Fibroblast of skin of back (primary cell): ENCODE measurements around the gene BRWD1.
"Not testable (repeated sequence)": the region's sequence is repeated elsewhere in the genome, so short reads cannot be mapped to it uniquely, and the experiment has no call there.

ENCODE experiments used
- DNase-seq: peaks from one replicate; pipeline ENCODE4 v3.0.0-alpha.2; 2013

The BRWD1 gene

GRCh38 chr21:39281853-39282252, 31.6 kb downstream of the BRWD1 start:
- DNase-seq, result no peak

- DNase-seq, result no peak
These were observed 32.2 kb downstream of the BRWD1 start for GRCh38 chr21:39281207-39281606.

GRCh38 chr21:39269620-39270019, 43.8 kb downstream of the BRWD1 start:
- no peak for DNase-seq

GRCh38 chr21:39265603-39266002, 47.8 kb downstream of the BRWD1 start:
- DNase-seq, result no peak

- peak; percentile 7 for DNase-seq
These were observed 50.1 kb downstream of the BRWD1 start for GRCh38 chr21:39263372-39263771.

GRCh38 chr21:39258207-39258606, 55.2 kb downstream of the BRWD1 start:
- DNase-seq, result no peak

- peak; percentile 22 for DNase-seq
These were observed 62.1 kb downstream of the BRWD1 start for GRCh38 chr21:39251326-39251725.

GRCh38 chr21:39238275-39238674, 75.2 kb downstream of the BRWD1 start:
- peak; percentile 7 for DNase-seq

GRCh38 chr21:39232861-39233291, 80.6 kb downstream of the BRWD1 start:
- DNase-seq, result no peak

GRCh38 chr21:39224930-39225329, 88.5 kb downstream of the BRWD1 start:
- DNase-seq, result no peak

GRCh38 chr21:39221997-39222486, 91.4 kb downstream of the BRWD1 start:
- no peak for DNase-seq

GRCh38 chr21:39221282-39221996, 92.0 kb downstream of the BRWD1 start:
- no peak for DNase-seq

- DNase-seq, result not testable (repeated sequence)
These were observed 92.6 kb downstream of the BRWD1 start for GRCh38 chr21:39220875-39221274.

GRCh38 chr21:39220150-39220549, 93.3 kb downstream of the BRWD1 start:
- no peak for DNase-seq

GRCh38 chr21:39218082-39218409, 95.4 kb downstream of the BRWD1 start:
- no peak for DNase-seq

GRCh38 chr21:39217356-39218081, 95.9 kb downstream of the BRWD1 start:
- DNase-seq, result no peak

- no peak for DNase-seq
These were observed 97.1 kb downstream of the BRWD1 start for GRCh38 chr21:39216290-39216689.

GRCh38 chr21:39215078-39215477, 98.4 kb downstream of the BRWD1 start:
- DNase-seq, result no peak

GRCh38 chr21:39209334-39209688, 104.1 kb downstream of the BRWD1 start:
- no peak for DNase-seq

- DNase-seq, result no peak
These were observed 104.7 kb downstream of the BRWD1 start for GRCh38 chr21:39208624-39209333.

GRCh38 chr21:39204134-39204533, 109.3 kb downstream of the BRWD1 start:
- no peak for DNase-seq

GRCh38 chr21:39198800-39199199, 114.6 kb downstream of the BRWD1 start:
- DNase-seq, result no peak

- DNase-seq, result no peak
These were observed 115.8 kb downstream of the BRWD1 start for GRCh38 chr21:39197448-39198233.
